WERI-Rb-1 (cell line): ENCODE data around the gene JAG1.

Source experiments
- DNase-seq: peaks from one replicate; pipeline ENCODE4 v3.0.0-alpha.2; 2020
- H3K27ac ChIP-seq: fragments of 250-450 bp; sonication (Bioruptor Pico); 2 replicates; pipeline ENCODE4 v1.5.1; 2020; ENCODE audit warnings: mild to moderate bottlenecking, moderate library complexity
- H3K27me3 ChIP-seq: fragments of 250-450 bp; sonication (Bioruptor Pico); 2 replicates; pipeline ENCODE4 v1.5.1; 2021; ENCODE audit warnings: mild to moderate bottlenecking, low read depth, moderate library complexity; ENCODE audit not compliant: insufficient read depth, severe bottlenecking
- H3K36me3 ChIP-seq: fragments of 250-450 bp; sonication (Bioruptor Pico); 2 replicates; pipeline ENCODE4 v1.5.1; 2020; ENCODE audit warnings: mild to moderate bottlenecking, moderate library complexity
- H3K4me3 ChIP-seq: 2 replicates; pipeline ENCODE4 v1.5.1; 2011; ENCODE audit warnings: low read depth, mild to moderate bottlenecking, control low read depth, low read length
- H3K9me3 ChIP-seq: fragments of 250-450 bp; sonication (Bioruptor Pico); 2 replicates; pipeline ENCODE4 v1.5.1; 2021; ENCODE audit warnings: mild to moderate bottlenecking, moderate library complexity; ENCODE audit not compliant: severe bottlenecking
- CTCF ChIP-seq: IDR thresholded peaks from 2 replicates; pipeline ENCODE4 v1.5.1; 2011; ENCODE audit warnings: low read depth, mild to moderate bottlenecking, control low read depth, inconsistent platforms, low read length

Gene JAG1

GRCh38 chr20:10652660-10653261, 21.0 kb downstream of the JAG1 start:
- Histone ChIP-seq H3K4me3 (no peak overlapping the region), H3K36me3 (no peaks in the 10 kb centered on the region), H3K27ac (no peak overlapping the region), H3K27me3 (no peaks in the 10 kb centered on the region), H3K9me3 (no peaks in the 10 kb centered on the region)
- TF ChIP-seq CTCF = no peak
- DNase-seq = no peak

DNA sequence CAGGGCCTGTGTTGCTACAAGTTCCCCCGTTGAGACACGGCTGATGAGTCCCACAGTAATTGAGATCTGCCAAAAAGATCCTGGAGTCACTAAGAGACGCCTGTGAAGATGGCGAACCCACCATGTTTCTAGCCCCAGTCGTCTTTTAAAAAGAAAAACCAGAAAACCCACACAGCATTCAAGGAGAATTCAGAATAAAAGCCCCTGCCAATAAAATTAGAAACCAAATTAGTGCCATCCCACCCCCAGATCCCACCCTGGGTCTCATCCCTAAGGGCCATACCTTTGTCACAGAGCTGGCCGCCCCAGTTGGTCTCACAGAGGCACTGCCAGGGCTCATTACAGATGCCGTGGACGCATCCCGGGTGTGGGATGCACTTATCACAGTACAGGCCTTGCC, 21.6 kb downstream of the JAG1 start:
- H3K27ac ChIP-seq = no peak overlapping the region
- no peaks in the 10 kb centered on the region for H3K27me3 ChIP-seq
- TF ChIP-seq CTCF = no peak
- no peak overlapping the region for H3K4me3 ChIP-seq
- DNase-seq = no peak
- no peaks in the 10 kb centered on the region for H3K36me3 ChIP-seq
- no peaks in the 10 kb centered on the region for H3K9me3 ChIP-seq

GRCh38 chr20:10651227-10651990, 22.4 kb downstream of the JAG1 start:
- Histone ChIP-seq H3K36me3 (no peaks in the 10 kb centered on the region), H3K4me3 (no peak overlapping the region), H3K27me3 (no peaks in the 10 kb centered on the region), H3K9me3 (no peaks in the 10 kb centered on the region), H3K27ac (no peak overlapping the region)
- TF ChIP-seq CTCF = peak; percentile 30; the same call in 1 of the 2 replicates
- no peak for DNase-seq

- TF ChIP-seq CTCF = no peak
- Histone ChIP-seq H3K27me3 (no peaks in the 10 kb centered on the region), H3K9me3 (no peaks in the 10 kb centered on the region), H3K36me3 (no peaks in the 10 kb centered on the region), H3K27ac (no peak overlapping the region), H3K4me3 (no peak overlapping the region)
- no peak for DNase-seq
Observed at GRCh38 chr20:10649797-10650160, 24.0 kb downstream of the JAG1 start.

DNA sequence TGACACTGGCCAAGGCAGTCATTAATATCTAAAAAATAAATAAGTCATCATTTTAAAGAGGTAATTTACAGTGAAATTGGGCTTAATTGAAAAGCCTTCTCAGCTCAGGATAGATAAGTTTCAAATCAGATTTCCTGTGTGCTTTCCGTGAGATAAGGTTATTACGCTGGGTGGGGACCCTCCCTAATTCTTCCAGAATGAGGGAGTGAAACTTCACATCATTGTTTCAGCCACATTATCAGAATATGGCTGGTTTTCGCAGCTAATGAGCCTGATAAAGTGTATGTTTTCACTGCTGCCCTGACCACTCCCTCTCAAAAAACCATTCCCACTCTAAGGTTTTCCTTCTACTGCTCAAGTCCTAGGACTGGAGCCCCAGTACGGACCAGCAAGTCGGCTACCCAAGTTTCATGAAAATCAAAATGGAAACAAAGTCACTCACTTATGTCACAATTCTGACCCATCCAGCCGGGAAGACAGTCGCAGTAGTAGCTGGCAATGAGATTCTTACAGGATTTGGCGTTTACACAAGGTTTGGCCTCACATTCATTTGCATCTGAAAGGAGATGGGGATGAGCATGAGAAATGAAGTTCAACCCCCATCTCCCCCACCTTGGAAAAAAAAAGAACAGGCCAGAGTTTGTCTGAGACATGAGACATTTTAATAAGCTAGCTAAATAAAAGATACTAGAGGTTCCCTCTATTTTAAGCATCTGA, 24.6 kb downstream of the JAG1 start:
- Histone ChIP-seq H3K27ac (no peak overlapping the region), H3K27me3 (no peaks in the 10 kb centered on the region), H3K9me3 (no peaks in the 10 kb centered on the region), H3K4me3 (no peak overlapping the region), H3K36me3 (no peaks in the 10 kb centered on the region)
- TF ChIP-seq CTCF = no peak
- DNase-seq = no peak
